NCI-H2107 treated with DMSO at 0.1 percent for 48 hours (cell line): ENCODE data around the gene URI1.

ENCODE experiments used
- DNase-seq: peaks from one replicate; lab custom pipeline; 2025; ENCODE audit not compliant: unreplicated experiment; lab: John Stamatoyannopoulos, UW

URI1 gene

GRCh38 chr19:30052122-30053075 lies 110.4 kb downstream of the URI1 start:
- DNase-seq: no peak

DNA sequence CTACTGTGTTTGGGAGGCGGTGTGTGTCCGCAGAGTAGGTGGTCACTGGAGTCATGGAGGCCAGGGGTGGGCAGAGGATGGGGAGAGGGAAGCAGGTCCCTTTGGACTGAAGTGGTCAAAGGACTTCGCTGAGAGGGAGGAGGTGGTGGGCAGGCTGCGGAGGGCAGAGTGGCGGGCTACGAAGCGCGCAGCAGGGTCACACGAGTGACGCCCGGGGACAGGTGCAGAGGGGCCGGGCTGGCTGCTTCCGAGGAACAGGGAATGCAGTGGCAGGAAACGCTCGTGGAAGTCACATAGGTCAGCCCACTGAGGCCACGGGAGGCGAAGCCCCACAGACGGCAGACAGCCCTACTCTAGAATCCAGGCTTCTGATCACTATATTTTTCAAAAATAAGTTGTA lies 111.5 kb downstream of the URI1 start:
- no peak for DNase-seq

DNA sequence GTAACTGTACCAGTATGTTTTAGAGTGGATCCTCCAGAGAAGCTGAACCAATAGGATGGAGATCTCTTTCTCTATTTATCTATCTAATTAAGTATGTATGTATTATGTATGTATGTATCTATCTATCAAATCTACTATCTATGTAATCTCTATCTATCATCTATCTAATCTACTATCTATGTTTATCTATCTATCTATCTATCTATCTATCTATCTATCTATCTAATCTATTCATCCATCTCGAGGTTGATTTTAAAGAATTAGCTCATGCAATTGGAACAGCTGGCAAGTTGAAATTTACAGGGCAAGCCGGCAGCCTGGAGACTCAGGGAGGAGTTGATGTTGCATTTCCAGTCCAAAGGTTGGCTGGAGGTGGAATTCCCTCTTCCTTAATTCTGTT lies 112.2 kb downstream of the URI1 start:
- no peak for DNase-seq

DNA sequence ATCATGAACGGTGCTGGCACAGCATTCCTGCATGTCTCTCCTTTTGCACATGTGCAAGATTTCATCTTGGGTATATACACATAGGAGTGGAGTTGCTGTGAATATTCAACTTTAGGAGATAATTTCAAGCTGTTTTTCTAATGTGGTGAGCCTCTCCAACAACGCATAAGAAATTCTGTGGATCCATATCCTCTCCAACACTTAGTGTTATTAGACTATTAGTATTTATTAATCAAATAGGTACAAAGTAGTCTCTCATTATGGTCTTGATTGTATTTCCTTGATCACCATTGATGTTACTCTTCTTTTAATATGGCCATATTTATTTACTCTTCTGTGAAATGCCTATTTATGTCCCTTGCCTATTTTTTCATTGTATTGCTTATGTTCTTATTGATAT lies 114.5 kb downstream of the URI1 start:
- no peak for DNase-seq

GRCh38 chr19:30059741-30060457 lies 117.9 kb downstream of the URI1 start:
- DNase-seq: no peak

DNA sequence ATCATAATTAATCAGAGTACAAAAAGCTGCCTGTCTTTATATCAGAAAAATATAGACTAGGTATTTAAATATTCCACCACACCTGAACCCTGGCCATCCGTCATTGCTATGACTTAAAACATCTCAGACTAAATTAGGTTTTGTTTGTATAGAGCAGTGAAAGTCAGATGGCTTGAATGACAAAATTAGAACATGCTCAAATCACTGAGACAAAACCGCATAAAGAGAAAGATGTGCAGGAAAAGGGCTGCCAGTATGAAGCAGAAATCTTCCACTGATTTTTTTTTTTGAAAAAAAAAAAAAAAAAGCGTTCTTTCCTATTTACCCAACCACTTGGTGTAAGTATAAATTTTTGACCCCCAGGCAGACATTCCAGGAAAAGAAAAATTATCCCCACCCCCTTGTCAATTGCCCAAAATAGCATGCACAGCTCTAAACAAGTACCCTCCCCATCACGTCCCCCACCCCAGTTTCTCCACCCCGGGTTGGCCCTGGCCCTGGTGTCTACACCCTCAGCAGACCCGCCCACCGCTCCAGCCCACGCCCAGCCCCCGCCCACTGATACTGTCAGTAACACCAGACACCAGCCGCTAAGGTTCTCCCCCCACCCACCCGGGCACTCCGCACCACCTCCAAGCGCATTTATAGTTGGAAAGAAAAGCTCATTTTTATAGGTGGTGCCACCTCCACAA lies 118.6 kb downstream of the URI1 start:
- no peak for DNase-seq

DNA sequence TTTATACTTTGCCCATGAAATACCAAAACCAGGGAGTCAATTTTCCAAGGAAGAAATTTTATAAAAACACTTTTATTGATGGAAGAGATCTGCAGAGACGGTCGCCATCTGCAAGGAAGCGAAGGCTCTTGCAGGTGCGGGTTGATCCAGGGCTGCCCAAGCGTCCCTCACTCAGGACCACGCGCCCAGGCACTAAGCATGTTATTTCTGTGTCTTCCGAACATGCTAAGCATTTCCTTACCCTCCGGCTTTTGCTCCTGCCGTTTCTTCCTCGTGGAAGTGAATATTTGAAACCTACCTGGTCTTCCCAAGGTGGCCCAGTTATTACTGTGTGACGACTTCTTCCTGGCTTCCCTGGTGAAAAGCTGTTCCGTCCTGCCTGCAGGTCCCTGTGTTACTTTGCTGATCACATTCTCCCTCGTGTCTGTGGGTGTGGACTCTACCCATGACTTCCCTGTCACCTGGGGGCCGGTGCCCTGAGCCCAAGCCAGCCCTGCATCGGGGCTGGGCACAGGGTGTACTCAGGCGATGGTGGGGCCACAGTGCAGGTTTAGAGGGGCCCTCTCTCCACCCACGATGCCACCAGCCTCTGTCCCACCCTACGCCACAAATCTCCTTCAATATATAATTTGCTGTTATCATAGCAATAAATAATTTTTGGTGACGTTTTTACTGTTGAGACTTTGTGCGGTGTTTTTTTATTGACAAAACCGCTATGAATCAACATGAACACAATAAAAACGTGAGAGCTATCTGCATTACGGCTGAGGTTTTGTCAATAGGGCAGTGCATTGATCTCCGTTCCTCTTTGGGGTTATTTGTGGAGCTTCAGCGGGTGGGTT lies 119.4 kb downstream of the URI1 start:
- DNase-seq: no peak

DNA sequence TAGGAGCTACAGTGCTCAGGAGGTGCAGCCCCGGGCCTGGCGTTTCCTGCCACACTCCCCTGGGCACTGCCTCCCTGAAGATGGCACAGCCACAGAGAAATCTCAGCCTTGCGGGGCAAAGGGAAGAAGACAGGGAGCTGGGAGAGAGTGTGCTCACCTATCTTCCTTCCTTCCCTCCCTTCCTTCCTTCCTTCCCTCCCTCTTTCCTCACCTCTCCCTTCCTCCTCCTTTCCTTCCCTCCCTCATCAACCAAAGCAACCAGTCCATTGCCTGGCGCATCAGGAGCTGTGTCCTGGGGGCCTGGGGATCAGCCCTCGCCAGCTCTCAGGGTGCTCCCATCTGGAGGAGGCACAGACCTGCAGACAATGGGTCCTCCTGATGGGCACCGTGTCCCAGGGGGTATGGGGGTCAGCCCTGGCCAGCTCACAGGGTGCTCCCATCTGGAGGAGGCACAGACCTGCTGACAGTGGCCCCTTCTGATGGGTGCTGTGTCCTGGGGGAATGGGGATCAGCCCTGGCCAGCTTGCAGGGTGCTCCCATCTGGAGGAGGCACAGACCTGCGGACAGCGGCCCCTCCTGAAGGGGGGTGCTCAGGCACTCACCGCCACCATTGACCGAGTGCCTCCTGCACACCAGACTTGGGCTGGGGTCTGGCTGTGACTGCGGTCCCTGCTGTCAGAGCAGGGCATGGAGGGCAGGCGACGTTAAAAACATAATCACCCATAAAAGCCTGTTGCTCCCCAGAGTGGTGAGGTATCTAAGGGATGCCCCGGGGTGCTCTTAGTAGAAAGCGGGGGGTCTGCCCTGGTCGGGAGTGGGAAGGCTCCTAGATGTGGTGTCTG lies 120.2 kb downstream of the URI1 start:
- DNase-seq: no peak

DNA sequence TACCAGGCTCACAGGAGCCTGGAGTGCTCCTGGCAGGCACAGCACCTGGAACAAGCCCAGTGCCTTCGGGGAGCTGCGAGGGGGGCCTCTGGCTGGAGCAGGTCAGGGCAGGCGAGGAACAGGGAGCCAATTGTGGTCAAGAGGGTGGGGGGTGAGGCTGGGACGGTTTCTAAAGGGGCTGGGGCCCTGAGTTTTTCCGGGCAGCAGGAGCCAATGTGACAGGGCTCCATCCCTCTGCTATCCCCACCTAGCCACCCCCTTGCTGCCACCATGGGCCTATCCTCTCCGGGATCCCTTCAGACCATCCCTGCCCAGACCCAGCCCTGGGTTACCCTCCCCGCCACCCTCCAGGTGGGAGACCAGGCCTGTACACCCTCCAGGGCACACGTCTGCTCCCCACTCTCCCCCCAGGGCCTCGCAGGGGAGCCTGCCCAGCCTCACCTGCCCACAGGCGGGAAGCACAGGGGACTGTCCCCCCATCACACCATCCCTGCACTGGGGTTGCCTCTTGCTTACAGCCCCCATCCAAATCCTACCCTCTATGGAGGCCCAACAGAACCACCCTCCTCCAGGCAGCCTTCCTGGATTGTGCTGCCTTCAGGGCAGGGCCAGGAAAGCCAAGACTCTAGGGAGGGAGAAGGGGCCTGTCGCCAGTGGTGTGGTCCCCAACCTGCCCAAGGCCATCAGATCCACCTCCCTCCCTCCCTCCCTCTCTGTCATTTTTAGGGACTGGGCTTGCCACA lies 121.0 kb downstream of the URI1 start:
- DNase-seq: no peak

DNA sequence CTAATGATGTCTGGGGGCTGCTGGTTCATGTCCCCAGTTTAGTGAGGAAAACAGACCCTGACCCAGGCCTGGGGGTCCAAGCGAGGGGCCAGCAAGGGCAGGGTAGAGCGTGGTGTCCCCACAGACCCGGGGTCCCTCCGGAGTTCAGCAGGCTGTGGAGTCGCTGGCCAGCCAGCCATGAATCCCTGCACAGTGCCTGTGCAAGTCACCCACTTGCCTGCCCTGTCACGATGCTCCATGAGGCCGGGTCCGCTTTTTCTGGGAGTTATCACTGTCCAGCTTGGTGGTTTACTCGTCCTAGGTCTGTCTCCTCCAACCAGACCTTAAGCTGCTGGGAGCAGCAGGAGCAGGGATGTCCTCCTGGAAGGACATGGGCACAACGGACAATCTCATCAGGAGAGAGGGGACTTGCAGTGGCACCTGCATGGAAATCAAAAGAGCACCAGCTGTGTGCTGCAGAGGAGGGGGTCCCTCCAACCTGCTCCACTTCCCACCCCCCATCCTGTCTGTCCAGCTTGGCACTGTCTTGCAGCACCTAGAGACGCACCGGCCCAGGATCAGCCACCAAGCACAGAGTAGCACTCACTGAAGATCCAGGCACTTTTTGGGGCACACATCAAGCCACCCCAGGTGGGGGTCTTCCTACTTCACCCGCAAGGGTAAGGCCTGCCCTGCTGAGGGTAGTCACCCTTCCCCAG lies 121.8 kb downstream of the URI1 start:
- no peak for DNase-seq

DNA sequence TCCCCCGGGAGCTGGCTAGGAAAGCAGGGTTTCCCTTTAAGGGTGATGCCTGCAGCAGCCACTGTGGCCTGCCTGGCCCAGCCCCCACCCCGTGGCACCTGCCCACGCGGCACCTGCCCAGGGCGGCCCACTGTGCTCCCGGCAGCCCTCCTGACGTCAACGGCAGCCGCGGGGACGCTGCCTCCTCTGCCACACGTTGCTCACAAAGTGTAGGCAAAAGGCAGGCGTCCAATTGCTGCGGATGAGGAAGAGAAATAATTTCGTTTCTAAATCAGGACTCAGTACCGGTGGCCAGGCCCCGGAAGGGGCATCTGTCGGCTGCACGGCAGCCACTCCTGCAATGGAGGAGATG lies 122.3 kb downstream of the URI1 start:
- peak; percentile 26 for DNase-seq

GRCh38 chr19:30064771-30065494 lies 122.9 kb downstream of the URI1 start:
- DNase-seq: no peak

GRCh38 chr19:30065680-30066606 lies 123.9 kb downstream of the URI1 start:
- no peak for DNase-seq
